ENCODE measurements around the gene AATK.
A peak's percentile ranks its signal among the peaks of the same experiment; 100 is the strongest.

The AATK gene

DNA sequence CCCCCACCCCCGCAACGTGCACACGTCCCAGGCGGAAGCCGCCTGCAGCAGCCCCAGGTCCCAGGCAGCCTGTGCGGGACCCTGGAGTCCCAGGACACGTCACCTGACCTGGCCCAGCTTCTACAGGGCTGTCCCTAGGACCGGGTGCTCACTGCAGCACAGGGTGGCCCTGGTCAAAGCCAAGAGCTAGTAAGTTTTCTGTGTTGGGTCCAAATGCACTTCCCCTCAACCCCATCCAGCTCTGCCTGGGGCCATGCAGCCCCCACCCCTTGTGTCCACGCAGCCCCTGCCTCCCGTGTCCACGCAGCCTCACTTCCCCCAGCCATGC lies 22.9 kb downstream of the AATK start:
- H3K4me3 ChIP-seq (replicated peaks; ENCODE audit: insufficient read depth, low read length): no peak overlapping the region
- no peak for DNase-seq (ENCODE audit: low read depth in 1 of 2, low spot score in 1 of 2)
- TF ChIP-seq GABPA (IDR thresholded peaks at IDR 0.05; ENCODE audit: low read depth) (no peak), POLR2AphosphoS5 (IDR thresholded peaks at IDR 0.05; ENCODE audit: low read depth) (no peak), SPI1 (IDR thresholded peaks at IDR 0.05; ENCODE audit: borderline replicate concordance, low read depth) (no peak)
- TF ChIP-seq, protein P1, sequence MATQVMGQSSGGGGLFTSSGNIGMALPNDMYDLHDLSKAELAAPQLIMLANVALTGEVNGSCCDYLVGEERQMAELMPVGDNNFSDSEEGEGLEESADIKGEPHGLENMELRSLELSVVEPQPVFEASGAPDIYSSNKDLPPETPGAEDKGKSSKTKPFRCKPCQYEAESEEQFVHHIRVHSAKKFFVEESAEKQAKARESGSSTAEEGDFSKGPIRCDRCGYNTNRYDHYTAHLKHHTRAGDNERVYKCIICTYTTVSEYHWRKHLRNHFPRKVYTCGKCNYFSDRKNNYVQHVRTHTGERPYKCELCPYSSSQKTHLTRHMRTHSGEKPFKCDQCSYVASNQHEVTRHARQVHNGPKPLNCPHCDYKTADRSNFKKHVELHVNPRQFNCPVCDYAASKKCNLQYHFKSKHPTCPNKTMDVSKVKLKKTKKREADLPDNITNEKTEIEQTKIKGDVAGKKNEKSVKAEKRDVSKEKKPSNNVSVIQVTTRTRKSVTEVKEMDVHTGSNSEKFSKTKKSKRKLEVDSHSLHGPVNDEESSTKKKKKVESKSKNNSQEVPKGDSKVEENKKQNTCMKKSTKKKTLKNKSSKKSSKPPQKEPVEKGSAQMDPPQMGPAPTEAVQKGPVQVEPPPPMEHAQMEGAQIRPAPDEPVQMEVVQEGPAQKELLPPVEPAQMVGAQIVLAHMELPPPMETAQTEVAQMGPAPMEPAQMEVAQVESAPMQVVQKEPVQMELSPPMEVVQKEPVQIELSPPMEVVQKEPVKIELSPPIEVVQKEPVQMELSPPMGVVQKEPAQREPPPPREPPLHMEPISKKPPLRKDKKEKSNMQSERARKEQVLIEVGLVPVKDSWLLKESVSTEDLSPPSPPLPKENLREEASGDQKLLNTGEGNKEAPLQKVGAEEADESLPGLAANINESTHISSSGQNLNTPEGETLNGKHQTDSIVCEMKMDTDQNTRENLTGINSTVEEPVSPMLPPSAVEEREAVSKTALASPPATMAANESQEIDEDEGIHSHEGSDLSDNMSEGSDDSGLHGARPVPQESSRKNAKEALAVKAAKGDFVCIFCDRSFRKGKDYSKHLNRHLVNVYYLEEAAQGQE (IDR thresholded peaks at IDR 0.05; ENCODE audit: insufficient replicate concordance, low read depth): no peak
- TF ChIP-seq, protein P2, sequence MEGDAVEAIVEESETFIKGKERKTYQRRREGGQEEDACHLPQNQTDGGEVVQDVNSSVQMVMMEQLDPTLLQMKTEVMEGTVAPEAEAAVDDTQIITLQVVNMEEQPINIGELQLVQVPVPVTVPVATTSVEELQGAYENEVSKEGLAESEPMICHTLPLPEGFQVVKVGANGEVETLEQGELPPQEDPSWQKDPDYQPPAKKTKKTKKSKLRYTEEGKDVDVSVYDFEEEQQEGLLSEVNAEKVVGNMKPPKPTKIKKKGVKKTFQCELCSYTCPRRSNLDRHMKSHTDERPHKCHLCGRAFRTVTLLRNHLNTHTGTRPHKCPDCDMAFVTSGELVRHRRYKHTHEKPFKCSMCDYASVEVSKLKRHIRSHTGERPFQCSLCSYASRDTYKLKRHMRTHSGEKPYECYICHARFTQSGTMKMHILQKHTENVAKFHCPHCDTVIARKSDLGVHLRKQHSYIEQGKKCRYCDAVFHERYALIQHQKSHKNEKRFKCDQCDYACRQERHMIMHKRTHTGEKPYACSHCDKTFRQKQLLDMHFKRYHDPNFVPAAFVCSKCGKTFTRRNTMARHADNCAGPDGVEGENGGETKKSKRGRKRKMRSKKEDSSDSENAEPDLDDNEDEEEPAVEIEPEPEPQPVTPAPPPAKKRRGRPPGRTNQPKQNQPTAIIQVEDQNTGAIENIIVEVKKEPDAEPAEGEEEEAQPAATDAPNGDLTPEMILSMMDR (IDR thresholded peaks at IDR 0.05; ENCODE audit: insufficient read depth, low read length): no peak
- no peaks in the 10 kb centered on the region for H3K27me3 ChIP-seq (ENCODE audit: insufficient read depth, poor library complexity, severe bottlenecking)
- H3K27ac ChIP-seq (replicated peaks): no peak overlapping the region

DNA sequence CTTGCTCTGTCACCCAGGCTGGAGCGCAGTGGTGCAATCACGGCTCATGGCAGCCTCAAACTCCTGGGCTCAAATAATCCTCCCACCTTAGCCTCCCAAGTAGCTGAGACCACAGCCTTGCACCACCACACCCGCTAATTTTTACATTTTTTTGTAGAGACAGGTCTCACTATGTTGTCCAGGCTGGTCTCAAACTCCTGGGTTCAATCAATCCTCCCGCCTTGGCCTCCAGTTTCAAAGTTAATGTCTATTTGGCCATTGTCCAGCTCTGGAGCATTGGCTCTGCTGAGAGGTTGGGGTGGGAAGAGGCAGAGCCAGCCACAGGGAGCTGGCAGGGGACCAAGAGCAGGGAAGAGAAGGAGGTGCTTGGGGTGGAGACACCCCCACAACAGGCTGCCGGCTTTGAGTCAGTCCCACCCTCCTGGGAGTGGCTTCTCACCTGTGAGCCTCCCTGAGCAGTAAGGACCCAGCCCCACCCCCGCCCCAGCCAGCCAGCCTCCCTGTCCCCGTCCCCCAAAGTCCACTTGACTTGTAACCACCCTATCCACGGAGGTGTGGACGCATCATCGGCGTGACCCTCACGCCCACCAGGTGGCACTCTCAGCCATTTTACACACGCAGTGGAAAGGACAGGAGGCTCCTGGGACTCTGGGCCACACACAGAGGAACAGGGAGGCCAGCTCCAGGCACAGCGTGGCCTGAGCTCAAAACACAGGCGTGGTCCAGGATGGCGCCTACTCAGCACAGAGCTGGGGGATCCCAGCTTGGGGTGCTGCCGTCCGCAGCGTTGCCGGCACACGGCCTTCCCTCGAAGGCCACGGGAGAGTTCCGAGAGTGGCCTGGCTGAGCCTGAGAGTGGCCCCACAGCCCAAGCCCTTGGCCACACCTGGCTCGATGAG lies 23.5 kb downstream of the AATK start:
- DNase-seq (ENCODE audit: low read depth in 1 of 2, low spot score in 1 of 2): peak; percentile 67 to 84
- Histone ChIP-seq H3K27me3 (ENCODE audit: insufficient read depth, poor library complexity, severe bottlenecking) (no peaks in the 10 kb centered on the region), H3K27ac (replicated peaks) (no peak overlapping the region), H3K4me3 (replicated peaks; ENCODE audit: insufficient read depth, low read length) (no peak overlapping the region)
- TF ChIP-seq, protein P1 (IDR thresholded peaks at IDR 0.05; ENCODE audit: insufficient replicate concordance, low read depth): no peak
- TF ChIP-seq, protein P2 (IDR thresholded peaks at IDR 0.05; ENCODE audit: insufficient read depth, low read length): peak; percentile 72
- no peak for TF ChIP-seq POLR2AphosphoS5 (IDR thresholded peaks at IDR 0.05; ENCODE audit: low read depth)
- no peak for TF ChIP-seq SPI1 (IDR thresholded peaks at IDR 0.05; ENCODE audit: borderline replicate concordance, low read depth)
- no peak for TF ChIP-seq GABPA (IDR thresholded peaks at IDR 0.05; ENCODE audit: low read depth)

- DNase-seq (ENCODE audit: low read depth in 1 of 2, low spot score in 1 of 2): no peak
- Histone ChIP-seq H3K4me3 (replicated peaks; ENCODE audit: insufficient read depth, low read length) (no peak overlapping the region), H3K27me3 (ENCODE audit: insufficient read depth, poor library complexity, severe bottlenecking) (peaks cover 2% of the 10 kb centered on the region), H3K27ac (replicated peaks) (no peak overlapping the region)
- TF ChIP-seq GABPA (IDR thresholded peaks at IDR 0.05; ENCODE audit: low read depth) (no peak), SPI1 (IDR thresholded peaks at IDR 0.05; ENCODE audit: borderline replicate concordance, low read depth) (no peak), POLR2AphosphoS5 (IDR thresholded peaks at IDR 0.05; ENCODE audit: low read depth) (no peak)
- TF ChIP-seq, protein P2 (IDR thresholded peaks at IDR 0.05; ENCODE audit: insufficient read depth, low read length): no peak
- TF ChIP-seq, protein P1 (IDR thresholded peaks at IDR 0.05; ENCODE audit: insufficient replicate concordance, low read depth): no peak
These were observed 25.3 kb downstream of the AATK start for GRCh38 chr17:81140695-81141094.
